ENCODE results near the gene NUP214. TPM values are rescaled to one million over a fixed set of nuclear protein-coding genes. Genes with fewer than 3 reads are reported as not detected.

NUP214 gene
- total RNA-seq, 1 experiment from 2014 or later = 52.3 TPM

DNA sequence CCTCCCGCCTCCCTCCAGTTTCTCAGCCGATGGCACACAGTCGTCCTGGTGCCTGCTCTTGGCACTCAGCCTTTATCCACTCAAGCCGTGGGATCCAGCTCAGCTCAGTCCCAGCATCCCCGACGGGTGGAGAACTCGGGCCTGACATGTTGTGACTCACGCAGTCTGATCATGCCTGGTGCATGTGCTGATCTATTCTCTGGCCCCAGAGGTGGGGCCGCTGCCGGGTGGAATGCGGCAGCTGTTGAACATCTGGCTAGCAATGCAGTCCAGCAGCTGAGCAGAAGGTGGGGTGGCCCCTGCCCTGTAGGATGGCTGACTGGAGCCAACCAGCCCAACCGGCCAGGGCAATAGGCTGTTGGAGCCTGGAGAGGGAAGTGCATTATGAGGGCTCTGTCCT lies 30.8 kb upstream of the NUP214 start:
- DNase-seq = no peak
- POLR2A ChIA-PET = no interaction called here
- no peaks in the 10 kb centered on the region for H3K9me3 Mint-ChIP-seq (ENCODE audit: unreplicated experiment)
- no peak overlapping the region for H3K27ac Mint-ChIP-seq (ENCODE audit: unreplicated experiment)
- intact Hi-C loops (cut with micrococcal nuclease; ENCODE audit: unreplicated experiment) = no loop called here
- BruUV-seq (replicated peaks) = no TSS peak
- no peak overlapping the region for H3K4me3 ChIP-seq (ENCODE audit: low read depth, low read length)
- H3K36me3 ChIP-seq (ENCODE audit: control insufficient read depth, insufficient read depth, low read length) = no peaks in the 10 kb centered on the region
- peaks cover 7% of the 10 kb centered on the region for H3K4me1 Mint-ChIP-seq (ENCODE audit: low read depth, unreplicated experiment)
- no peaks in the 10 kb centered on the region for H3K9me3 ChIP-seq
- peak overlapping the region; percentile 84 for H3K4me3 Mint-ChIP-seq (ENCODE audit: unreplicated experiment)
- no peak for TF ChIP-seq CTCF (IDR thresholded peaks at IDR 0.05; ENCODE audit: insufficient read depth in 1 of 2, low read depth in 1 of 2, low read length in 1 of 2, severe bottlenecking in 1 of 2, unreplicated experiment in 1 of 2)
- peaks cover 12% of the 10 kb centered on the region for H3K4me1 ChIP-seq
- no peaks in the 10 kb centered on the region for H3K36me3 Mint-ChIP-seq (ENCODE audit: insufficient read depth, unreplicated experiment)
- CTCF ChIA-PET = no interaction called here
- no peaks in the 10 kb centered on the region for H3K27me3 ChIP-seq (replicated peaks; ENCODE audit: control insufficient read depth, insufficient read depth, low read length)
- no peaks in the 10 kb centered on the region for H3K27me3 Mint-ChIP-seq (ENCODE audit: insufficient read depth, unreplicated experiment)

- H3K4me1 Mint-ChIP-seq (ENCODE audit: low read depth, unreplicated experiment) = peaks cover 7% of the 10 kb centered on the region
- ChIA-PET CTCF (interaction anchor here (0.7 to 1.5 kb wide), 2 partner anchors 14 to 104 kb away, joined by 5 to 9 read pairs; no protein-coding TSS in a partner anchor), POLR2A (interaction anchor here (0.6 to 2.0 kb wide), 2 partner anchors 29 to 363 kb away, joined by 5 to 8 read pairs; partner anchors contain the start of gene NUP214)
- no peaks in the 10 kb centered on the region for H3K27me3 Mint-ChIP-seq (ENCODE audit: insufficient read depth, unreplicated experiment)
- peak overlapping the region; percentile 84 for H3K4me3 Mint-ChIP-seq (ENCODE audit: unreplicated experiment)
- no peaks in the 10 kb centered on the region for H3K27me3 ChIP-seq (replicated peaks; ENCODE audit: control insufficient read depth, insufficient read depth, low read length)
- H3K27ac Mint-ChIP-seq (ENCODE audit: unreplicated experiment) = no peak overlapping the region
- H3K9me3 Mint-ChIP-seq (ENCODE audit: unreplicated experiment) = no peaks in the 10 kb centered on the region
- H3K9me3 ChIP-seq = no peaks in the 10 kb centered on the region
- no peak for TF ChIP-seq CTCF (IDR thresholded peaks at IDR 0.05; ENCODE audit: insufficient read depth in 1 of 2, low read depth in 1 of 2, low read length in 1 of 2, severe bottlenecking in 1 of 2, unreplicated experiment in 1 of 2)
- H3K36me3 Mint-ChIP-seq (ENCODE audit: insufficient read depth, unreplicated experiment) = no peaks in the 10 kb centered on the region
- no TSS peak for BruUV-seq (replicated peaks)
- H3K4me1 ChIP-seq = peaks cover 12% of the 10 kb centered on the region
- intact Hi-C loops (cut with micrococcal nuclease; ENCODE audit: unreplicated experiment) = no loop called here
- no peak for DNase-seq
- H3K36me3 ChIP-seq (ENCODE audit: control insufficient read depth, insufficient read depth, low read length) = no peaks in the 10 kb centered on the region
- H3K4me3 ChIP-seq (ENCODE audit: low read depth, low read length) = peak overlapping the region; percentile 45
These were observed 29.6 kb upstream of the NUP214 start for GRCh38 chr9:131095666-131096268.

DNA sequence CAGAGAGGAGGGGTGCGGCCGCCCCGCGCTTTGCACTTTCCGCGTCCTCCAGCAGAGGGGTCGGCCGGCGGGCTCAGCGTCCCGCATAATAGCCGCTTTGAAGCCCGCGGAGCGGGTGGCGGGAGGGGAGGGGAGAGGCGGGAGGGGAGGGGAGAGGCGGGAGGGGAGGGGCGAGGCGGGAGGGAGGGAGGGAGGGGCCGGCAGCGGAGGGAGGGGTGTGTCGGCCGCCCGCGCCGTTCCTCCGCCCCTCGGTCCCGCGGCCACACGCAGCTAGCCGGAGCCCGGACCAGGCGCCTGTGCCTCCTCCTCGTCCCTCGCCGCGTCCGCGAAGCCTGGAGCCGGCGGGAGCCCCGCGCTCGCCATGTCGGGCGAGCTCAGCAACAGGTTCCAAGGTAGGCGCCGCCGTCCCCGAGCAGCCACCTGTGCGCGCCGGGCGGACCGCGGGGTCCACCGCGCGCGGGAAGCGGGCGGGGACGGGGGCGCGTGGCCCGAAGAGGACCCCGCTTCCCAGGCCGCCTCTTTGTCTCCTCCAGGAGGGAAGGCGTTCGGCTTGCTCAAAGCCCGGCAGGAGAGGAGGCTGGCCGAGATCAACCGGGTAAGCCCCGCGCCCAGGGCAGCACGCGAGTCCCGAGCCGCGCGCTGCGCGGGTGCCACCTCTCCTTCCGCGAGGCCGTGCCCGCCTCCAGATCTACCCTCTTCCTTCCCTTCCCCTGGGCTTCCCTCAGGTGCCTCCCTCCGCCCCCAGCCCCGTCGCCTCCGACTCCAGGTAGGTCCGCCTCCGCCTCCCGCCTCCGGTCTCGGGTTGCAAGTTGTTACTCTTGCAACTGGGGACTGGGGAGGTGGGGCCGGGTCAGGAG lies 28.9 kb upstream of the NUP214 start, which contains the start of gene AIF1L:
TSS of gene AIF1L (plus strand) at position 263 of the 857 bp plus-strand sequence. CDS start at position 362, 99 bp downstream.
- peak within 1 kb of the TSS; percentile 84 for H3K4me3 Mint-ChIP-seq (ENCODE audit: unreplicated experiment)
- no peaks in the 10 kb centered on the region for H3K9me3 ChIP-seq
- H3K27ac Mint-ChIP-seq (ENCODE audit: unreplicated experiment) = peak within 1 kb of the TSS; percentile 53
- peak; percentile 17 to 41 for TF ChIP-seq CTCF (IDR thresholded peaks at IDR 0.05; ENCODE audit: insufficient read depth in 1 of 2, low read depth in 1 of 2, low read length in 1 of 2, severe bottlenecking in 1 of 2, unreplicated experiment in 1 of 2)
- intact Hi-C loops (cut with micrococcal nuclease; ENCODE audit: unreplicated experiment) = no loop called here
- peak; percentile 81 to 83 for DNase-seq
- no peaks in the 10 kb centered on the region for H3K27me3 Mint-ChIP-seq (ENCODE audit: insufficient read depth, unreplicated experiment)
- H3K4me3 ChIP-seq (ENCODE audit: low read depth, low read length) = peak within 1 kb of the TSS; percentile 45
- ChIA-PET CTCF (interaction anchor here (0.6 to 1.5 kb wide), 4 partner anchors 13 to 104 kb away, joined by 4 to 9 read pairs (median 6); no protein-coding TSS in a partner anchor), POLR2A (interaction anchor here (0.6 to 2.0 kb wide), 3 partner anchors 29 to 514 kb away, joined by 4 to 8 read pairs (median 5); partner anchors contain the start of gene NUP214)
- H3K27me3 ChIP-seq (replicated peaks; ENCODE audit: control insufficient read depth, insufficient read depth, low read length) = no peaks in the 10 kb centered on the region
- peaks cover 12% of the 10 kb centered on the region for H3K4me1 ChIP-seq
- no peaks in the 10 kb centered on the region for H3K36me3 ChIP-seq (ENCODE audit: control insufficient read depth, insufficient read depth, low read length)
- H3K9me3 Mint-ChIP-seq (ENCODE audit: unreplicated experiment) = no peaks in the 10 kb centered on the region
- no peaks in the 10 kb centered on the region for H3K36me3 Mint-ChIP-seq (ENCODE audit: insufficient read depth, unreplicated experiment)
- peaks cover 7% of the 10 kb centered on the region for H3K4me1 Mint-ChIP-seq (ENCODE audit: low read depth, unreplicated experiment)
- BruUV-seq (replicated peaks) = no TSS peak
